AG20443 (cell line): ENCODE measurements around the gene ZFAND2B.
"Not testable (repeated sequence)": the region's sequence is repeated elsewhere in the genome, so short reads cannot be mapped to it uniquely, and the experiment has no call there.

Experiments
- DNase-seq: peaks from one replicate; pipeline ENCODE4 v3.0.0; 2012; ENCODE audit warnings: low spot score, mixed read lengths

Gene ZFAND2B

DNA sequence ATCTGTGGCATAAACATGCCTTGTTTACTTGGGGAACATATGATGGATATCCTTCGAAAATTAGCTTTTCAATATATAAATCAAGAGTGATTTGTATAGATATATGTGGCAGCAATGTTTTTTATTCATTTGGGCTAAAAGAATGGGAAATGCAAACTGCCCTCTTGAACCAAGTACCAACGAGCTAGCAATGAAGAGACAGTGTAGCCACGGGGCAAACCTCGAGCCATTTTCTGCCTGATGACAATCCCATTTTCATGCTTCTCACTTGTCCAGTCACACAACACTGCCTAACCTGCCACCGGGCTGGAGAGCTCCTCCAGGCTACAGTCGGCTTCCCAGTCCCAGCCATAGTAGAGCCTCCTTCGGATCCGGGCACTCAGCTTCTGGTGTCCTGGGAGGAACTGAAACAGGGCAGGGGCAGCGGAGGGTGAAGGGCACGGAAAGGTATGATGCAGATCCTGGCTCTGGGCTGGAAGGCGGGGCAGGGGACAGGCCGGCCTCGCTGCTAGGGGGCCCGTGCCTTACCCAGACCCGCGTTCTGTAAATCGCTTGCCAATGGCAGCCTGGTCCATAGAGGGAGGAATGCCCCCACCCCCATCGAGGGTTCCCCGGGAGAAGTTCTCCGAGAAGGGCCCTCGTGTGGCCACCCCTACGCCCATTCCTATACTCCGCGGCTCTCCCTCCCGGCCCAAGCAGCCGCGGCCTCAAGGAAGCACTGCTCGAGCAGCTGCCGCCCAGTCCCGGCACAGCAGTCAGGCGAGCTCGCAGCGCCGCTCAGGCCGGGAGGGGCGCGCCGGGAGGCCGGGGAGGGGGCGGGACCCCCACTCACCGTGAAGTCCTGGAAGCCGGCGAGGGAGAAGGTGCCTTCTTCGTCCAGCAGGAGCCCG, 30.4 kb upstream of the ZFAND2B start:
- peak; percentile 41 for DNase-seq

DNA sequence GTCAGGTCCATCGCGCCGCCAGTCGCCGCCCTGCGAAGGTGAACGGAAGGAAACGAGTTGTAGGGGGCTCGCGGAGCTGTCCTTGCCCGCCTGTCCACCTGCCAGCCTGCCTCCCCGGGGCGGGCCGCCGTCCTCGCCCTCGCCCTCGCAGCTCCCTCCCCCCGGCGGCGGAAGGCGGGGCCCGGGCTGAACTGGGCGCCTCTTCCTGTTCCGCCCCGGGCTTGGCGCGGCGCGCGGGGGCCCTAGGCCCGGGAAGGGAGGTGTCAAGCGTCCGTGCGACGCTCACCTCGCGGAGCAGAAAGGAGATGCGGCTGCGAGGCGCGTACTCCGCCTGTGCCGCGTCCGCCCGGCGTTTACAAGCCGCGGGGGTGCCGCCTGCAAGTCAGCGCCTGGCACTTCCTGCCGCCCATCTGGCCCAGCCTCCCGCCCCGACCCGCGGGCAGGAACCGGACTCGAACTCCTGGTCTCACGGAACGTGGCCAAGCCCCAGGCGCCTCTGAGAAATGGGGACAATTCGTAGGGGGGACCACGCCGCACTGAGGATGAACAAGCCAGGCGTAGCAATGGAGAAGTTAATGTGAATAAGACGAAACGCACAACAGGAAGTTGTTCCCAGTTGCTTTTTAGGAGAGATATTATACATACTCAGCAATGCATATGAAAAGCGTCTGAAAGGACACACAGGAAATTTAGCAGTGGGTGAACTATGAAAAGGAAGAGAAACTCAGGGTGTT, 29.6 kb upstream of the ZFAND2B start, which contains the start of gene CNPPD1:
CNPPD1 (minus strand) TSS at position 108 of the 734 bp plus-strand sequence; CDS start at position 11, 97 bp downstream.
- DNase-seq = peak; percentile 90

DNA sequence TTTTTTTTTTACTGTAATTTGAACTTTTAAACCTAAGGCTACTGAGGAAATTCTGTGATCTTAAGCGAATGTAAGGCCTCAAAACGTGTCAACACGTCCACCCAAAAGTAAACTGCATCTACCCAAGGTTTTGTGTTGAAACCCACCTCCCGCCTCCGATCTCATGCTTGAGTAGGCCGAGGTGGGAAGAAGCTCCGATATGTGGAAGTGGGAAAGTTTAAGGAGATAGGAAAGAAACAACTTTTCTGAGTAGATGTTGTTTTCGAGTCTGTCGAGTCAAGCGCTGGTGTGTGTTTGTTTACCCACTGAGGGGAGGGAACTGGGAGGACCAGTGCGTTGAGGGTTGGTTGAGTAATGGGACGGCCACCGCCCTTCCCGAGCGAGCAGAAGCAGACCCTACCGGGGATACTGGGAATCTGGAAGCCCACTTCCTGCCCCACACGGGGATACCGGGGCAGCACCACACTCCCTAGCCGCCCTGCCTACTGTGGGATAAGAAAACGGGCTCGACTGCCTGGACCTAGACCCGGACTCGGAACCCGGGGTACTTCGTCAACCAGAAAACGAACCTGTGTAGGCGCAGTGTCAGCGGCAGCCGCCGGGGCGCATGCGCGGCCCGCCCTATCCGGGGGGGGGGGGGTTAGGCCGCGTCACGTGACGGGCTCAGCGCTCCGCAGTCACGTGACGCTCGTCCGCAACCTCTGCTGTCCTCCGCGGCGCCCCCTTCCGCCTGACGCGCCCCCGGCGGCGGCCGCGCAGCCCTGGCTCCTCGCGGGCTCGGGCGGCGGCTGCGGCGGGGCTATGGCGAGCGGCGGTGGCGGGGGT, 28.8 kb upstream of the ZFAND2B start, which contains the start of gene RETREG2:
RETREG2 (plus strand) TSS at position 724 of the 825 bp plus-strand sequence; CDS start at position 802, 78 bp downstream.
- peak; percentile 100 for DNase-seq

DNA sequence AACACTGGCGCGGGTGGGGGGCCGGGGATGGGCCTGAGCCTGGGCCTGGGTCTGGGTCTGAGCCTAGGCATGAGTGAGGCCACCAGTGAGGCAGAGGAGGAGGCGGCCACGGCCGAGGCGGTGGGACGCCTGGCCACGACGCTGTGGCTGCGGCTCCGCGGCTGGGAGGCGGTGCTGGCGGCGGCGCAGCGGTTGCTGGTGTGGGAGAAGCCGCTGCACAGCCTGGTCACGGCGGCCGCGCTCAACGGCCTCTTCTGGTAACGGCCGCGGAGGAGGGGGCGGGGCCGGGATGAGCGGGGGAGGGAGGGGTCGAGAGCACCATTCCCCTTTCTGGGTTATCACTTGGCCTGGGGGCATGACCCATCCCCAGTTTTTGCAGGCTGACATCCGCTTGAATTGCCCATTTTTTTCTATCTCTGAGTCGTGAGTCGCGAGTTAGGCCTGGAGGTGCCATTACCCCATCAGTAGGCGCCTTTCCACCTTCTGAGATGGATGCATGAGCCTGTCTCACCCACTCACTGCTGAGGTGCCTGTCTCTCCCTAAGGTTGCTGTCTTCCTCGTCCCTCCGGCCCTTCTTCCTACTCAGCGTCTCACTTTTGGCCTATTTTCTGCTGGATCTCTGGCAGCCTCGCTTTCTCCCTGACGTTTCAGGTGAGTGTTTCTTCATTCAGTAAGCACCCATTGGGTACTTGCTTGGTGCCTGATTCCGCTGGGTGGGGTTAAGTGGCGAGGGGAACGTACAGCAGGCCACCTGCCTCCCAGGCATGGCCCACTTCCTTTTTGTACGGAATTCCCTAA, 28.0 kb upstream of the ZFAND2B start:
- DNase-seq = peak; percentile 62

DNA sequence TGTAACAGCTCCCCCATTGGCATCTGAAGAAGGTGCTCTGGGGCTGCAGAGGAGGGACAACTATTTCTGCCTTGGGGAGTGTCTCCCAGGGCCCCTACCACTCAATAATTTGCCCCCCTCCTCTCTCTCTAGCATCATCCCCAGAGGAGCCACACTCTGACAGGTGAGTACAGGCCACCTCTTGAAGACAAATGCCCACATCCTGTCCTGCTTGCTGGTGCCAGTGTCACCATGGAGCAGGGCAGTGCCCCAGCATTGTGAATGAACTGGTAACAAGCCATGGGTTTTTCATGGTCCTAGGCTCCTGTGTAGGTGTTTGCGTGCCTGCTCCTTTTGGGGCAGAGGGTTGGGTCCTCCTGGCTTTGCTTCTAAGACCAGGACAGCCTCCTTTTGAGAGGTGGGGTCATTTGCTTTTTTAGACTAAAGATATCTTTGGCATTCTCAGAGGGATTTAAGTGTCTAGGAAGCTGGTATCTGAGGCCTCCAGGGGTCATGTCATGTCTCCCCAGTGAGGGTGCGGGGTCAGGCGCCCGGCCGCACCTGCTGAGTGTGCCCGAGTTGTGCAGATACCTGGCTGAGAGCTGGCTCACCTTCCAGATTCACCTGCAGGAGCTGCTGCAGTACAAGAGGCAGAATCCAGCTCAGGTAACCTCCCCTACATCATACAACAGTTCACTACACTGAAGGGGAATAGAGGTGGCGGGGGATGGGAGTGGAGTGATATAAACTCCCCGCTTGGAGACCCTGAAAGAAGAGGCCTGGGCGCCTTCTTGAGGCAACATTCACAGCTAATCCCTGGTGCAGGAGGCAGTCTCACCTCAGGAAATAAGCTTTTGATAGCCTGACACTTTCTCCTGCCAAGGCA, 26.7 kb upstream of the ZFAND2B start:
- DNase-seq = no peak

DNA sequence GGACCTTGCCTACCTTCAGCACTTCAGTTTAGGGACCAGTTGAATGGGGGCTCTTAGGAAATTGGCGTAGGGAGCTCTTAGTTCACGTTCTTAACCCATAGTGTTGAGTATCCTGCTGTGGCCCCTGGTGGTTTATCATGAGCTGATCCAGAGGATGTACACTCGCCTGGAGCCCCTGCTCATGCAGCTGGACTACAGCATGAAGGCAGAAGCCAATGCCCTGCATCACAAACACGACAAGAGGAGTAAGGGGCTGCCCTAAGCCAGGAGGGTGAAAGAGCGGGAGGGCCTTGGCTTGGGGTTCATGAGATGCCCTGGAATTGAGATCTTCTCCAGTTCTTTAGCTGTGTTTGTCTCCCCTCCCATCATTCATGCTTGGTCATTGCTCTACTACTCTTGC, 25.6 kb upstream of the ZFAND2B start:
- DNase-seq = no peak

DNA sequence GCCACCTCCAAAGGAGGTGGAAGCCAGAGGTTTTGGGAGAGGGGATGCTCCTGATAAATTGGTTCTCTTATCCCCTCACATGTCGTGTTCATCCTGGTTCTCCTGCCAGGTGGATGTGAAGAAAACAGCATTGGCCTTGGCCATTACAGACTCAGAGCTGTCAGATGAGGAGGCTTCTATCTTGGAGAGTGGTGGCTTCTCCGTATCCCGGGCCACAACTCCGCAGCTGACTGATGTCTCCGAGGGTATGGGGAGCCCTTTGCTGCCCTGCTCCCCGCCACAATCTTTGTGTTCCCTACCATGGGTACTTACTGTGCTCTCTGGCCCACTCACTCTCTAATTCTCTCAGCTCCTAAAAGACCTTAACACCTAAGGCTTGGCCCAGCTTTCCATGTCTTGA, 25.1 kb upstream of the ZFAND2B start:
- DNase-seq = no peak

DNA sequence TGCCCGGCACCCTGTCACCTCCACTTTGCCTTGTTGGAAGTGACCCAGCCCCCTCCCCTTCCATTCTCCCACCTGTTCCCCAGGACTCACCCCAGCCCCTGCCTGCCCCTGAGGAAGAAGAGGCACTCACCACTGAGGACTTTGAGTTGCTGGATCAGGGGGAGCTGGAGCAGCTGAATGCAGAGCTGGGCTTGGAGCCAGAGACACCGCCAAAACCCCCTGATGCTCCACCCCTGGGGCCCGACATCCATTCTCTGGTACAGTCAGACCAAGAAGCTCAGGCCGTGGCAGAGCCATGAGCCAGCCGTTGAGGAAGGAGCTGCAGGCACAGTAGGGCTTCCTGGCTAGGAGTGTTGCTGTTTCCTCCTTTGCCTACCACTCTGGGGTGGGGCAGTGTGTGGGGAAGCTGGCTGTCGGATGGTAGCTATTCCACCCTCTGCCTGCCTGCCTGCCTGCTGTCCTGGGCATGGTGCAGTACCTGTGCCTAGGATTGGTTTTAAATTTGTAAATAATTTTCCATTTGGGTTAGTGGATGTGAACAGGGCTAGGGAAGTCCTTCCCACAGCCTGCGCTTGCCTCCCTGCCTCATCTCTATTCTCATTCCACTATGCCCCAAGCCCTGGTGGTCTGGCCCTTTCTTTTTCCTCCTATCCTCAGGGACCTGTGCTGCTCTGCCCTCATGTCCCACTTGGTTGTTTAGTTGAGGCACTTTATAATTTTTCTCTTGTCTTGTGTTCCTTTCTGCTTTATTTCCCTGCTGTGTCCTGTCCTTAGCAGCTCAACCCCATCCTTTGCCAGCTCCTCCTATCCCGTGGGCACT, 24.0 kb upstream of the ZFAND2B start:
- no peak for DNase-seq

DNA sequence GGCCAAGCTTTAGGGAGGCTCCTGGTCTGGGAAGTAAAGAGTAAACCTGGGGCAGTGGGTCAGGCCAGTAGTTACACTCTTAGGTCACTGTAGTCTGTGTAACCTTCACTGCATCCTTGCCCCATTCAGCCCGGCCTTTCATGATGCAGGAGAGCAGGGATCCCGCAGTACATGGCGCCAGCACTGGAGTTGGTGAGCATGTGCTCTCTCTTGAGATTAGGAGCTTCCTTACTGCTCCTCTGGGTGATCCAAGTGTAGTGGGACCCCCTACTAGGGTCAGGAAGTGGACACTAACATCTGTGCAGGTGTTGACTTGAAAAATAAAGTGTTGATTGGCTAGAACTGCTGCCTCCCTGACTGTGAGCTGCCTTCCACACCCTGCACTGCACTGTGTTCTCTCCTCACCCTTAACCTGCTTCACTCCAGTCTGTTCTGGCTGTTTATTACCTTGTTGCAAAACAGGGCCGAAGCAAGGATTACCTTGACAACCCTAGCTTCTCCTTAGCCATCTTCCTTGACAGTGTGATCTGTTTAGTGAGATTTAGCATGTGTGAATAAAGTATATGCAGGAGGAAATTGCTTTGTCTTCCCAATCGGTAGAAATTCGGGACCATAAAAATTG, 23.3 kb upstream of the ZFAND2B start:
- DNase-seq = no peak

DNA sequence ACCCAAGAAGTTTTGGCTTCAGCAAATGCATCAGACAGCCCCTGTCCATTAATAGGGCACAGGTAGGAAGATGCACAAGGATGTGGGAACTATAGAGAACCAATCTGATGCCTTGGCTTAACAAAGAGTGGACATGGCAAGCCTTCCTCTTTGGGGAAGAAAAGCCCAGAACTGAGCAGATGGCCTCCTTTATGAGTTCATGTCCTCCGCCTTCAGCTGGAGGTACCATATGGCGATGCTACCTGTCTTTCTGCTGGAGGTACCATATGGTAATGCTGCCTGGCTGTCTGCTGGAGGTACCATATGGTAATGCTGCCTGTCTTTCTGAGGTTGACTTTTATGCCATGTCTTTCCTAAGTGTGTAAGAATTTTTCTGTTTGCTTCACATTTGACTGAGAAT, 22.5 kb upstream of the ZFAND2B start:
- no peak for DNase-seq

DNA sequence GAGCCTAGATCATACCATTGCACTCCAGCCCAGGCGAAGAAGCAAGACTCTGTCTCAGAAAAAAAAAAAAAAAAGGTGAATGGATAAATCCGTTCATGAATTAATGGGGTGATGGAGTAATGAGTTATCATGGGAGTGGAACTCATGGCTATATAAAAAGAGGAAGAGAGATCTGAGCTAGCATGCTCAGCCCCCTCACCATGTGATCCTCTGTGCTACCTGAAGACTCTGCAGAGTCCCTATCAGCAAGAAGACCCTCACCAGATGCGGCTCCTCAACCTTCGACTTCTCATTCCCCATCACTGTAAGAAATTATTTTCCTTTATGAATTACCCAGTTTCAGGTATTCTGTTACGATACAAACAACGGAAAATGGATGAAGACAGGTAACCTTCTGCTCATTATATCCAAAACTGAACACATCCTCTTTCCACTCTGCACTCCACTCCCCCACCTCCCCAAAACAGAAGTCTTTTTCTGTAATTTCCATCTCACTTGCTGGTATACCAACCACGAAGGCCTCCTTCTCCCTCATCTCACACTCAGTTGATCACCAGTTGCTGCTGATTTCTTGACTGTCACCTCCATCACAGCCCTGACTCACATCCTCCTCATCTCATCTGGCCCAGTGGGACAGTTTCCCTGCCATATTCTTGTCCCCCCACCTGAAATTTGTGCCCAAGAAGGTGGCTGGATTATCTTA, 19.7 kb upstream of the ZFAND2B start:
- DNase-seq = no peak

DNA sequence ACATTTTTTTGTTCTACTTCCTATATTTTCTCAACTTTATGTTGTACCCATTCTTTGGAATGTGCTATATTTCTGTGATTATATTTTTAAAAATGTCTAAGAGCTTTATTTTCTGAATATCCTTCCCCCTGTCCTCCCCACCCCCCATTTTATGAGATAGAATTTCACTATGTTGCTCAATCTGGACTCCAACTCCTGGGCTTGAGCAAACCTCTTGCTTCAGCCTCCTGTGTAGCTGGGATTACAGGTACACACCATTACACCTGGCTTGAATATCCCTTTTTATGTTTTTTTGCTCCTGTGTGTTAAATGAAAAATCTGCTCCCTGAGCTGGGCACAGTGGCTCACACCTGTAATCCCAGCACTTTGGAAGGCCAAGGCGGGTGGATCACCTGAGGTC, 9.2 kb upstream of the ZFAND2B start:
- DNase-seq = no peak

DNA sequence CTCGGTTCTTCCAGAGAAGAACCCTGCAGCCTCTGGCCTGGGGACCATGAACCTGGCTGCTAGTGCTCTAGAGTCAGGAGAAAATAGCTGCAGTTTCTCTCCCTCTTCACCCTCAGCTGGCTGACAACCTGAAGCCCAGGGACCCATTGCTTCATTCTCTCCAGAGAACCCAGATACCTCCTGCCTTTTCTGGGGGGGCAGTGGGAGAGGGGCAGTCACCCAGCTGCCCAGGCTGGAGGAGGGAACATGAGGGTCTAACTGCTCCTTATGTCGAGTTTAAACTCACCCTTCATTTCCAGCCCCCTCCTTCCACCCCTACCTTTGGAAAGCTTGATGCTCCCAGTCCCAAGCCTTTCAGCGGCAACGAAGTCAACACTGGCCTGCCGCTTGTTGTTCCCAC, 7.6 kb upstream of the ZFAND2B start:
- DNase-seq = no peak

DNA sequence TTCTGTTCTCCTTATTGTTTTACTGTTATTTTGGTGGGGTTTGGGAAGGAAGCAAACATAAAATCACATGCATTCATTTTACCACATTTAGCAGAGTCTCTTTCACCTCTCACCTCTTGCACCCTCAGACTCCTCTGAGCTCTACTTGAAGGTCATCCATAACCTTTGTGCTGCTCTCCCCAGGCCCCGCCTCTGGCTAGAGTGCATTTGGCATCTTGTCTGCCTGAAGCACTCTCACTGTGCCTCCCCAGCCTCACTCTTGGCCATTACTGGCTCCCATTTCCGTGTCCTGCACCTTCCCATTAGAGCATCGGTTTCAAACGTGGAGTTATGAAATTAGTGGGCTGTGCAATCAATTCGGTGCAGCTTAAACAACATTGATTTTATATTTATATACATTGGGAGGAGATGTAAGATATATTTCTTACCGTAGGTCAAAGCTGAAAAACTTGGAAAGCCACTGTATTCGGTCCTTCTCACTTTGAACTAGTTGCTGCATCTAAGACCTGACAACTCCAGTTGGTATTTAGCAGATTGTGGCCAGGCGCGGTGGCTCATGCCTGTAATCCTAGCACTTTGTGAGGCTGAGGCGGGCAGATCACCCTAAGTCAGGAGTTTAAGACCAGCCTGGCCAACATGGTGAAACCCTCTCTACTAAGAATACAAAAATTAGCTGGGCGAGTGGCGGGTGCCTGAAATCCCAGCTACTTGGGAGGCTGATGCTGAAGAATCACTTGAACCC, 6.9 kb upstream of the ZFAND2B start:
- DNase-seq = no peak

DNA sequence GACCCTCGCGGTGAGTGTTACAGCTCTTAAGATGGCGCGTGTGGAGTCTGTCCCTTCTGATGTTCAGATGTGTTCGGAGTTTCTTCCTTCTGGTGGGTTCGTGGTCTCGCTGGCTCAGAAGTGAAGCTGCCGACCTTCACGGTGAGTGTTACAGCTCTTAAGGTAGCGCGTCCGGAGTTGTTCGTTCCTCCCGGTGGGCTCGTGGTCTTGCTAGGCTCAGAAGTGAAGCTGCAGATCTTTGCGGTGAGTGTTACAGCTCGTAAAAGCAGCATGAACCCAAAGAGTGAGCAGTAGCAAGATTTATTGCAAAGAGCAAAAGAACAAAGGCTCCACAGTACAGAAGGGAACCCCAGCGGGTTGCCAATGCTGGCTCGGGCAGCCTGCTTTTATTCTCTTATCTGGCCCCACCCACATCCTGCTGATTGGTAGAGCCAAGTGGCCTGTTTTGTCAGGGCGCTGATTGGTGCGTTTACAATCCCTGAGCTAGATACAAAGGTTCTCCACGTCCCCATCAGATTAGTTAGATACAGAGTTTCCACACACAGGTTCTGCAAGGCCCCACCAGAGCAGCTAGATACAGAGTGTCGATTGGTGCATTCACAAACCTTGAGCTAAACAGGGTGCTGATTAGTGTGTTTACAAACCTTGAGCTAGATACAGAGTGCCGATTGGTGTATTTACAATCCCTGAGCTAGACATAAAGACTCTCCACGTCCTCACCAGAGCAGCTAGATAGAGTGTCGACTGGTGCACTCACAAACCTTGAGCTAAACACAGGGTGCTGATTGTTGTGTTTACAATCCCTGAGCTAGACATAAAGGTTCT, 5.9 kb upstream of the ZFAND2B start:
- not testable (repeated sequence) for DNase-seq

DNA sequence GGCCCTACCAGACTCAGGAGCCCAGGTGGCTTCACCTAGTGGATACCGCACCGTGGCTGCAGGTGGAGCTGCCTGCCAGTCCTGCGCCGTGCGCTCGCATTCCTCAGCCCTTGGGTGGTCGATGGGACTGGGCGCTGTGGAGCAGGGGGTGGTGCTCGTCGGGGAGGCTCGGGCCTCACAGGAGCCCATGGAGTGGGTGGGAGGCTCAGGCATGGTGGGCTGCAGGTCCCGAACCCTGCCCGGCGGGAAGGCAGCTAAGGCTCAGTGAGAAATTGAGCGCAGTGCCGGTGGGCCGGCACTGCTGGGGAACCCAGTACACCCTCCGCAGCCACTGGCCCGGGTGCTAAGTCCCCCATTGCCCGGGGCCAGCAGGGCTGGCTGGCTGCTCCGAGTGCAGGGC, 5.3 kb upstream of the ZFAND2B start:
- DNase-seq = not testable (repeated sequence)
